Subcutaneous adipose tissue (tissue), 4 donors: ENCODE data around the gene TEX50. TPM values are rescaled to one million over a fixed set of nuclear protein-coding genes. Genes with fewer than 3 reads are reported as not detected.

ENCODE experiments used
- total RNA-seq, 4 donors: library from RNA; depleted of rRNA; stranded (reverse); fragments of >200 nt; gene quantifications; one replicate each; pipeline ENCODE4 v1.1.0, GENCODE V29; 2016
- TF ChIP-seq, protein P1 (sequence below): fragments of 450-650 bp; IDR thresholded peaks from one replicate; pipeline ENCODE4 v1.5.1; 2016; ENCODE audit warnings: low read depth, mild to moderate bottlenecking, control low read depth, antibody characterized with exemption, moderate library complexity

TEX50 gene
- total RNA-seq, 4 donors from 2014 or later, result not detected

DNA sequence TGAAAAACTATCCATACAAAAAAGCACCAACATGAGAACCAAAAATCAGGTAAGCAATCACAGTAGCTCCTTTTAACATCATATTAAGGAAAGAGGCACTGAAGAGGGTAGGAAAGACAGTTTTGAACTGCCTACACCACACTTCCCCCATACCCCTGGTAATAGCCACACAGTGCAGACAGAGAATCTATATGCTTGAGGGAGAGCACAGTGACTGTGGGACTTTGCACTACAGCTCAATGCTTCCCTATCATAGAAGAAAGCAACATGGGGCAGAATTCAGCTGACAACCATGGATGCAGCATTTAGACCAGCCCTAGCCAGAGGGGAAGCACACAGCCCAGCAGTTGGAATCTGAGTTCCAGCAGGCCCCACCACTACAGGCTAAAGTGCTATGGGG lies 7.9 kb upstream of the TEX50 start:
- TF ChIP-seq, protein P1, sequence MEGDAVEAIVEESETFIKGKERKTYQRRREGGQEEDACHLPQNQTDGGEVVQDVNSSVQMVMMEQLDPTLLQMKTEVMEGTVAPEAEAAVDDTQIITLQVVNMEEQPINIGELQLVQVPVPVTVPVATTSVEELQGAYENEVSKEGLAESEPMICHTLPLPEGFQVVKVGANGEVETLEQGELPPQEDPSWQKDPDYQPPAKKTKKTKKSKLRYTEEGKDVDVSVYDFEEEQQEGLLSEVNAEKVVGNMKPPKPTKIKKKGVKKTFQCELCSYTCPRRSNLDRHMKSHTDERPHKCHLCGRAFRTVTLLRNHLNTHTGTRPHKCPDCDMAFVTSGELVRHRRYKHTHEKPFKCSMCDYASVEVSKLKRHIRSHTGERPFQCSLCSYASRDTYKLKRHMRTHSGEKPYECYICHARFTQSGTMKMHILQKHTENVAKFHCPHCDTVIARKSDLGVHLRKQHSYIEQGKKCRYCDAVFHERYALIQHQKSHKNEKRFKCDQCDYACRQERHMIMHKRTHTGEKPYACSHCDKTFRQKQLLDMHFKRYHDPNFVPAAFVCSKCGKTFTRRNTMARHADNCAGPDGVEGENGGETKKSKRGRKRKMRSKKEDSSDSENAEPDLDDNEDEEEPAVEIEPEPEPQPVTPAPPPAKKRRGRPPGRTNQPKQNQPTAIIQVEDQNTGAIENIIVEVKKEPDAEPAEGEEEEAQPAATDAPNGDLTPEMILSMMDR, result no peak

DNA sequence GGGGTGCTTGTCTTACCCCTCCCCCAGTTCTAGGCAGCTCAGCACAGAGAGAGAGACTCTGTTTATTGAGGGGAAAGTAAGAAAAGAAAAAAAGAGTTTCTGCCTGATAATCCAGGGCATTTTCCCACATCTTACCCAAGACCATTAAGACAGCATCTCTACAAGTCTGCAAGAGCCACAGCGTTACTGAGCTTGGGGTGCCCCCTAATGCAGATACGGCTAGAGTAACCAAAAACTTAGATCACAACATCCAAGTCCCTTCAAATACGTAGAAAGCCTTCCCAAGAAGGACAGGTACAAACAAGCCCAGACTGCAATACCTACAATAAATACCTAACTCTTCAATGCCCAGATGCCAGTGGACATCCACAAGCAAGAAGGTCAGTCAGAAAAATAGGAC lies 6.2 kb upstream of the TEX50 start:
- TF ChIP-seq, protein P1, result no peak

DNA sequence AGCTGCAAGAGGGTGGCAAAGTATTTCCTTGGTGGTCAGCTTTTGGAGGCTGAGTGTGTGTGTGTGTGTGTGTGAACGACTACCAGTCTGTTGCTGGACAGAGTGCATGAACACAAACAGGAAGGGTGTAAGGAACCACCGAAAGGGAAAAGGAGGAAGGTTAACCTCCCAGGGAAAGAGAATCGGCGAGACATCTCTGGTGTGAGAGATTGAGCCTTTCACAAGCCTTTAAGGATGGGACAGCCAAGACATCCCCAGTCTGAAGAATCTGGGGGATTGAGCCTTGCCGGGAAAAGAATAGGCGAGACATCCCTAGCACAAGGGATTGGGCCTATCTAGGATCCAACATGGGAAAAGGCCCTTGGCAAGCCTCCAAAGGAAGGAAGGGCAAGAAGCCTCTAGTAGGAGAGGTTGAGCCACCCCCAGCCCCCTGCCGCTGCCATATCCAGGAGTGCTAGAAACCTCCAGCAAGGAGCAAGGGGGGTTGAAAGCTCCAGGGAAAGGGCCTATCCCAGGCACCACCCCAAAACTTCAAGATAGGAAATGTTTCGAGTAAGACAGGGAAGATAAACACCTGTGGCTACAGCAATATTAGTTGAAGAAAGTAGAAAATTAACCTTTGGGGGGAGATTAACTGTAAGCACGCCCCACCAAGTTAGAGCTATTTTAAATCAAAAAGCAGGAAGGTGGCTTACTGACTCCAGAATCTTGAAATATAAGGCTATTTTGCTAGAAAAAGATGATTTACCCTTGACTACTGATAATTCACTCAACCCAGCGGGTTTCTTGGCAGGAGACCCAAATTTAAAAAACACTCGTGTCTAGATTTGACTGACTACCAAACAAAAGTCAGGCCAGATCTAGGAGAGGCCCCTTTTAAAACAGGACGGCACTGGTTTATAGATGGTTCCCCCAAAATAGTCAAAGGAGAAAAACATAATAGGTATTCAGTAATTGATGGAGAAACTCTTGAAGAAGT lies 3.2 kb downstream of the TEX50 start:
- TF ChIP-seq, protein P1, result no peak

DNA sequence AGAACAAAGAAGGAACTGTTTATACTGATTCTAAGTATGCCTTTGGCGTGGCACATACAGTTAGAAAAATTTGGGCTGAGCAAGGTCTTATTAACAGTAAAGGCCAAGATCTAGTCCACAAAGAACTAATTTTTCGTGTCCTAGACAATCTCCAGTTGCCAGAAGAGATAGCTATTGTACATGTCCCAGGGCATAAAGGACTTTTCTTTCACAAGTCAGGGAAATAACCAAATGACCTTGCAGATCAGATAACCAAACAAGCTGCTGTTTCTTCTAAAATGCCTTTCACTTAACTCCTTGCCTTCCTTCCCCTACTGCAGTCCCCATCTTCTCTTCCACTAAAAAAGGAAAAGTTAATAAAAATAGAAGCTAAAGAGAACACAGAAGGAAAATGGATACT lies 4.0 kb downstream of the TEX50 start:
- TF ChIP-seq, protein P1, result no peak

DNA sequence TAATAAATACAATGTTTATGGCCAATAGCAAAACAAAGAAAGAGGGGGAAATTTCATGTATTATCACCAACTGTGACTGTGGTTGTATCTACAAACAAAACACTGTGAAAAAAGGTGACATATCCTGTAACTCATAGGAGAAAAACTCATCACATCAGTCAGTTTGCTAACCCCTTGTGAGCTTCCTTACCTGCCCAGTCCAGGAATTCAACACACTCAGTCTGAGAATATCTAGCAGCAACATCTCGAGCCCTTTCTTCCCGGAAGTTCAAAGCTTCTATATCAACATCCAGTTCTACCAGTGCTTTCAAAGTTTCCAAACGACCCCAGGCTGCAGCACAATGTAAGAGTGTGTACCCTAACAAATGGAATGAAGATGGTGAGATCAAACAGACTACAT lies 11.5 kb downstream of the TEX50 start:
- TF ChIP-seq, protein P1, result no peak

DNA sequence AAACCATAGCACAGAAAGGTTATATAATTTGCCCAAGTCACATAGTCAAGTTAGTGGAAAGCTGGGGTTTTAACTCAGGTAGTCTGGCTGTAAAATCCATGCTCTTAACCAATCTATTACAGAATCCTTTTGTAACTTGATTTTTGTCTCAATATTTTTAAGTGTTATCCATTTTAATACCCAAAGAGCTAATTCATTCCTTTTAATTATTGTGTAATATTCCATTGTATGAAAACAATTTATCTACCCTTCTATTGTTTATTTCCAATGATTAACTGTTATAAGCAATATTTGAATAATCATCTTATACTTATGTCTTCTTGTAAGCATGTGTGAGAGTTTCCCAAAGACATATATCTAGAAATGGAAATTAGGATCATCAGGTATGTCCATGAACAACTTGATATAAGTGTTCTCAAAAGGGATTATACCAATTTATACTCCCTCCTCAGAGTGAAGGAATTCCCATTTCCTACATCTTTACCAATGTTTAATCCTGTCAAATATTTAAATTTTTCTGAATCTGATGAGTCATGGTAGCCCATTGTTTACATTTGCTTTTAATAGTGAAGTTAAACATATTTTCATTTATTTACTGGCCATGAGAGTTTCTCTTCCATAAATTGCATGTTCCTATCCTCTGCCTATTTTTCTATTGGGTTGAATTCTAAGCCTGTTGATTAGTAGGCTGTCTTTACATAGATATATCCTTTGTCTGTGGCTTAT lies 13.9 kb downstream of the TEX50 start:
- TF ChIP-seq, protein P1, result no peak

DNA sequence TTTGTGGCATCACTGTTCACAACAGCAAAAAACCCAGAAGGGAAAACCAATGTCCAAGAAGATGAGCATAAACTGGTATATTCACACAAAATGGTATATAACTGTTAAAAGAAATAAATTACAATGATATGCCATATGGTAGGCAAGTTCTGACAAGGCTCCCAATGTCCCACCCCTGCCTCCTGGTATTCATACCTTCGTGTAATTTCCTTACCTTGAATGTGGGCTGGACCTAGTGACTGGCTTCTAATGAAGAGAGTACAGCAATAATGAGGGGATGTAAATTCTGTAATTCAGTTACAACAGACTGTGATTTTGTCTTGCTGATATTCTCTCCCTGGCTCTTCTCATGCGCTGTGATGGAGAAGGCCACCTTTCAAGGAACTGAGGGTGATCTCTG lies 25.2 kb downstream of the TEX50 start:
- TF ChIP-seq, protein P1, result no peak
